ENCODE data around the gene PAPPA2. TPM values are rescaled to one million over a fixed set of nuclear protein-coding genes. Genes with fewer than 3 reads are reported as not detected.

Gene PAPPA2
- total RNA-seq, 4 donors from 2014 or later: under 0.01 to 3.1 (median 0.45) TPM

GRCh38 chr1:176575991-176576390, 113.0 kb downstream of the PAPPA2 start:
- no peaks in the 10 kb centered on the region for H3K4me1 ChIP-seq
- no peak for DNase-seq (ENCODE audit: extremely low spot score)
- no peak overlapping the region for H3K27ac ChIP-seq (replicated peaks in 1 of 4)
- H3K27me3 ChIP-seq: no peaks in the 10 kb centered on the region
- TF ChIP-seq CTCF (IDR thresholded peaks at IDR 0.05): no peak
- TF ChIP-seq EP300 (IDR thresholded peaks at IDR 0.05): no peak
- no peak for TF ChIP-seq POLR2A (IDR thresholded peaks at IDR 0.05; ENCODE audit: low read depth)
- no peak for TF ChIP-seq POLR2AphosphoS5 (IDR thresholded peaks at IDR 0.05)
- H3K4me3 ChIP-seq: no peak overlapping the region
- intact Hi-C loops (cut with DNase I): no loop called here
- no peaks in the 10 kb centered on the region for H3K36me3 ChIP-seq
- H3K9me3 ChIP-seq: no peaks in the 10 kb centered on the region
- WGBS: 71% methylated on average over 1 of the region's 1 CpG

GRCh38 chr1:176576670-176577069, 113.7 kb downstream of the PAPPA2 start:
- no peaks in the 10 kb centered on the region for H3K4me1 ChIP-seq
- H3K4me3 ChIP-seq: no peak overlapping the region
- no peak overlapping the region for H3K27ac ChIP-seq (replicated peaks in 1 of 4)
- intact Hi-C loops (cut with DNase I): no loop called here
- no peak for DNase-seq (ENCODE audit: extremely low spot score)
- no peaks in the 10 kb centered on the region for H3K36me3 ChIP-seq
- H3K27me3 ChIP-seq: no peaks in the 10 kb centered on the region
- WGBS: 82% methylated on average over 5 of the region's 5 CpGs
- TF ChIP-seq POLR2AphosphoS5 (IDR thresholded peaks at IDR 0.05) (no peak), EP300 (IDR thresholded peaks at IDR 0.05) (no peak), CTCF (IDR thresholded peaks at IDR 0.05) (no peak), POLR2A (IDR thresholded peaks at IDR 0.05; ENCODE audit: low read depth) (no peak)
- H3K9me3 ChIP-seq: no peaks in the 10 kb centered on the region

GRCh38 chr1:176577646-176578197, 114.7 kb downstream of the PAPPA2 start:
- Histone ChIP-seq H3K4me1 (no peaks in the 10 kb centered on the region), H3K4me3 (no peak overlapping the region), H3K9me3 (no peaks in the 10 kb centered on the region), H3K27ac (replicated peaks in 1 of 4) (no peak overlapping the region), H3K27me3 (no peaks in the 10 kb centered on the region), H3K36me3 (no peaks in the 10 kb centered on the region)
- TF ChIP-seq EP300 (IDR thresholded peaks at IDR 0.05): no peak
- no peak for TF ChIP-seq POLR2AphosphoS5 (IDR thresholded peaks at IDR 0.05)
- no peak for TF ChIP-seq POLR2A (IDR thresholded peaks at IDR 0.05; ENCODE audit: low read depth)
- no peak for TF ChIP-seq CTCF (IDR thresholded peaks at IDR 0.05)
- no peak for DNase-seq (ENCODE audit: extremely low spot score)
- 20% methylated on average over 4 of the region's 4 CpGs for WGBS
- intact Hi-C loops (cut with DNase I): no loop called here

GRCh38 chr1:176579087-176579486, 116.1 kb downstream of the PAPPA2 start:
- Histone ChIP-seq H3K9me3 (no peaks in the 10 kb centered on the region), H3K27me3 (no peaks in the 10 kb centered on the region), H3K4me3 (no peak overlapping the region), H3K36me3 (no peaks in the 10 kb centered on the region), H3K4me1 (no peaks in the 10 kb centered on the region), H3K27ac (replicated peaks in 1 of 4) (no peak overlapping the region)
- TF ChIP-seq POLR2AphosphoS5 (IDR thresholded peaks at IDR 0.05): no peak
- TF ChIP-seq EP300 (IDR thresholded peaks at IDR 0.05): no peak
- TF ChIP-seq CTCF (IDR thresholded peaks at IDR 0.05): no peak
- TF ChIP-seq POLR2A (IDR thresholded peaks at IDR 0.05; ENCODE audit: low read depth): no peak
- no peak for DNase-seq (ENCODE audit: extremely low spot score)
- intact Hi-C loops (cut with DNase I): no loop called here
- WGBS: 77% methylated on average over 3 of the region's 3 CpGs

- no peak for DNase-seq (ENCODE audit: extremely low spot score)
- TF ChIP-seq POLR2AphosphoS5 (IDR thresholded peaks at IDR 0.05) (no peak), POLR2A (IDR thresholded peaks at IDR 0.05; ENCODE audit: low read depth) (no peak), EP300 (IDR thresholded peaks at IDR 0.05) (no peak), CTCF (IDR thresholded peaks at IDR 0.05) (no peak)
- H3K27ac ChIP-seq (replicated peaks in 1 of 4): no peak overlapping the region
- no peaks in the 10 kb centered on the region for H3K4me1 ChIP-seq
- 96% methylated on average over 16 of the region's 16 CpGs for WGBS
- no peaks in the 10 kb centered on the region for H3K36me3 ChIP-seq
- intact Hi-C loops (cut with DNase I): no loop called here
- H3K4me3 ChIP-seq: no peak overlapping the region
- no peaks in the 10 kb centered on the region for H3K27me3 ChIP-seq
- H3K9me3 ChIP-seq: no peaks in the 10 kb centered on the region
These were observed 132.2 kb downstream of the PAPPA2 start for GRCh38 chr1:176595217-176595616.

Data from esophagus muscularis mucosa (tissue), 4 donors.